H1 (cell line): Measurements from ENCODE around the gene EMC1. TPM values are rescaled to one million over a fixed set of nuclear protein-coding genes. Genes with fewer than 3 reads are reported as not detected.

Source experiments
- CTCF ChIA-PET: fragments of 300-600 bp; sonication (Branson Sonifier 250); formaldehyde crosslinking; loops from one replicate; lab custom pipeline; 2021; ENCODE audit not compliant: partially characterized antibody; lab: Charles Lee
- POLR2A ChIA-PET: fragments of 300-600 bp; sonication (Branson Sonifier 250); formaldehyde crosslinking; loops from one replicate; lab custom pipeline; 2021; ENCODE audit warnings: inconsistent platforms; ENCODE audit not compliant: partially characterized antibody; lab: Charles Lee
- DNase-seq, 2 experiments: peaks; one replicate each; pipeline versions ENCODE4 v3.0.0 to v3.0.0-alpha.2; 2010 to 2022; ENCODE audit warnings: low spot score in 2 of 2, low read depth in 1 of 2, mixed read lengths in 1 of 2
- FAIRE-seq: peaks from 2 replicates; lab custom pipeline; 2011; peaks lifted over from hg19 to GRCh38; lab: Jason Lieb, UNC
- H2AFZ ChIP-seq: 2 replicates; pipeline ENCODE4 v1.8.1; 2012; ENCODE audit warnings: low read length, inconsistent platforms
- H2AK5ac ChIP-seq: 2 replicates; pipeline ENCODE4 v1.6.1; 2013; ENCODE audit warnings: low read depth, low read length
- H2BK120ac ChIP-seq: replicated peaks from 2 replicates; pipeline ENCODE3; 2013; ENCODE audit warnings: low read depth, low read length, inconsistent platforms
- H2BK12ac ChIP-seq: 2 replicates; pipeline ENCODE4 v1.6.1; 2013; ENCODE audit warnings: low read depth, low read length
- H2BK15ac ChIP-seq: 2 replicates; pipeline ENCODE4 v1.6.1; 2013; ENCODE audit warnings: low read length
- H2BK20ac ChIP-seq: 2 replicates; pipeline ENCODE4 v1.6.1; 2013; ENCODE audit warnings: low read length
- H2BK5ac ChIP-seq: 2 replicates; pipeline ENCODE4 v1.6.1; 2013; ENCODE audit warnings: low read depth, low read length
- H3K14ac ChIP-seq: 2 replicates; pipeline ENCODE4 v1.6.1; 2013; ENCODE audit warnings: inconsistent platforms; ENCODE audit not compliant: insufficient read length
- H3K18ac ChIP-seq: 2 replicates; pipeline ENCODE4 v1.6.1; 2013; ENCODE audit warnings: low read length; ENCODE audit errors: extremely low read depth
- H3K23ac ChIP-seq: 2 replicates; pipeline ENCODE4 v1.6.1; 2013; ENCODE audit warnings: inconsistent platforms; ENCODE audit not compliant: insufficient read length
- H3K23me2 ChIP-seq: 2 replicates; pipeline ENCODE4 v1.6.1; 2013; ENCODE audit warnings: low read depth, low read length
- H3K27ac ChIP-seq: 2 replicates; pipeline ENCODE4 v1.6.1; 2011; ENCODE audit warnings: low read depth, low read length, inconsistent platforms
- H3K27me3 ChIP-seq, 4 experiments: replicated peaks in 1 of 4; 1 replicate in 1 of 4; 2 replicates in 3 of 4; pipeline versions ENCODE4 v1.6.1 to v1.8.1; 2011 to 2013; ENCODE audit warnings: low read length in 3 of 4, mild to moderate bottlenecking in 3 of 4, inconsistent platforms in 2 of 4, mixed read lengths in 2 of 4, moderate library complexity in 1 of 4; ENCODE audit not compliant: control insufficient read depth in 3 of 4, insufficient read depth in 3 of 4; ENCODE audit errors: extremely low read depth in 1 of 4
- H3K36me3 ChIP-seq, 4 experiments: 2 replicates each; pipeline versions ENCODE4 v1.6.1 to v1.8.1; 2011 to 2013; ENCODE audit warnings: mild to moderate bottlenecking in 4 of 4, low read length in 3 of 4, moderate library complexity in 2 of 4, control low read depth in 1 of 4, inconsistent platforms in 1 of 4; ENCODE audit not compliant: insufficient read depth in 4 of 4, control insufficient read depth in 2 of 4
- H3K4ac ChIP-seq: replicated peaks from 2 replicates; pipeline ENCODE3; 2013; ENCODE audit warnings: low read length, low read depth, mixed read lengths, inconsistent platforms; ENCODE audit not compliant: insufficient read length
- H3K4me1 ChIP-seq, 4 experiments: replicated peaks in 1 of 4; 1 replicate in 1 of 4; 2 replicates in 3 of 4; pipeline versions ENCODE4 v1.6.1 to v1.8.1; 2011 to 2013; ENCODE audit warnings: low read length in 3 of 4, inconsistent platforms in 2 of 4, mixed read lengths in 1 of 4; ENCODE audit not compliant: insufficient read depth in 4 of 4, control insufficient read depth in 3 of 4
- H3K4me2 ChIP-seq, 2 experiments: 2 replicates each; pipeline versions ENCODE4 v1.6.1 to v1.8.1; 2011 to 2013; ENCODE audit warnings: low read depth in 2 of 2, low read length in 2 of 2, control low read depth in 1 of 2, inconsistent platforms in 1 of 2, mild to moderate bottlenecking in 1 of 2; ENCODE audit not compliant: insufficient read depth in 1 of 2
- H3K4me3 ChIP-seq, 4 experiments: fragments of 200-600, 300-600 bp in 1 of 4; sonication (generic), shearing (Covaris generic), sonication (Bioruptor Twin) in 1 of 4; 2 replicates each; pipeline versions ENCODE4 v1.5.1 to v1.8.1; 2011 to 2016; ENCODE audit warnings: low read length in 4 of 4, low read depth in 3 of 4, control low read depth in 2 of 4, inconsistent platforms in 2 of 4, mild to moderate bottlenecking in 2 of 4, mixed read lengths in 1 of 4, moderate library complexity in 1 of 4; ENCODE audit not compliant: insufficient read depth in 2 of 4; ENCODE audit errors: extremely low read depth in 1 of 4
- H3K56ac ChIP-seq: replicated peaks from 2 replicates; pipeline ENCODE3; 2013; ENCODE audit warnings: low read depth, mild to moderate bottlenecking, mixed read lengths, low read length, inconsistent platforms; ENCODE audit not compliant: insufficient read length
- H3K79me1 ChIP-seq: 2 replicates; pipeline ENCODE4 v1.6.1; 2013; ENCODE audit warnings: low read depth, low read length, control low read depth
- H3K79me2 ChIP-seq, 2 experiments: 2 replicates each; pipeline versions ENCODE4 v1.6.1 to v1.8.1; 2012 to 2013; ENCODE audit warnings: low read length in 2 of 2, mild to moderate bottlenecking in 2 of 2, inconsistent platforms in 1 of 2; ENCODE audit not compliant: insufficient read depth in 2 of 2, control insufficient read depth in 1 of 2
- H3K9ac ChIP-seq, 4 experiments: replicated peaks in 1 of 4; 1 replicate in 1 of 4; 2 replicates in 3 of 4; pipeline versions ENCODE4 v1.6.1 to v1.8.1; 2011 to 2013; ENCODE audit warnings: low read depth in 3 of 4, low read length in 3 of 4, control low read depth in 2 of 4, mild to moderate bottlenecking in 2 of 4, moderate library complexity in 2 of 4, inconsistent platforms in 1 of 4; ENCODE audit errors: extremely low read depth in 1 of 4
- H3K9me3 ChIP-seq, 2 experiments: 2 replicates each; pipeline versions ENCODE4 v1.6.1 to v1.8.1; 2012 to 2013; ENCODE audit warnings: mild to moderate bottlenecking in 2 of 2, moderate library complexity in 2 of 2, control low read depth in 1 of 2, inconsistent platforms in 1 of 2, low read depth in 1 of 2, low read length in 1 of 2, mixed read lengths in 1 of 2; ENCODE audit not compliant: insufficient read depth in 2 of 2
- H4K20me1 ChIP-seq, 2 experiments: replicated peaks in 1 of 2; 2 replicates each; pipeline versions ENCODE3 to v1.8.1; 2011 to 2013; ENCODE audit warnings: inconsistent platforms in 2 of 2, low read length in 2 of 2, mild to moderate bottlenecking in 1 of 2; ENCODE audit not compliant: insufficient read depth in 2 of 2, control insufficient read depth in 1 of 2
- H4K5ac ChIP-seq: 2 replicates; pipeline ENCODE4 v1.6.1; 2013; ENCODE audit warnings: low read length, low read depth, mixed read lengths, inconsistent platforms; ENCODE audit not compliant: insufficient read length
- H4K8ac ChIP-seq: 2 replicates; pipeline ENCODE4 v1.8.0; 2013; ENCODE audit warnings: mild to moderate bottlenecking, moderate library complexity, low read length, inconsistent platforms; ENCODE audit not compliant: insufficient read depth; ENCODE audit errors: extremely low read depth
- H4K91ac ChIP-seq: replicated peaks from 2 replicates; pipeline ENCODE3; 2013; ENCODE audit warnings: low read length, mixed read lengths, inconsistent platforms; ENCODE audit not compliant: insufficient read length
- EZH2 ChIP-seq: fragments of 200-600 bp; sonication (generic); IDR thresholded peaks from 2 replicates; pipeline ENCODE4 v1.7.1; 2012; ENCODE audit warnings: low read depth, mild to moderate bottlenecking, moderate library complexity, low read length, inconsistent platforms; ENCODE audit not compliant: severe bottlenecking
- NRF1 ChIP-seq: IDR thresholded peaks from 2 replicates; pipeline ENCODE4 v1.6.1; 2011; ENCODE audit warnings: mild to moderate bottlenecking, low read depth, low read length, improper control_type of control experiment
- WGBS, 2 experiments: shearing (Covaris generic) in 1 of 2; methylation state at CpG; one replicate each; pipeline versions ENCODE4 v1.1.6 to v1.1.7; 2013 to 2015; ENCODE audit warnings: low lambda C conversion rate in 2 of 2, mixed read lengths in 2 of 2, inconsistent platforms in 1 of 2, low coverage in 1 of 2, missing lambda C conversion rate in 1 of 2; ENCODE audit not compliant: insufficient replicate concordance in 2 of 2, insufficient coverage in 1 of 2, insufficient read length in 1 of 2; ENCODE audit errors: extremely low coverage in 1 of 2, missing lambda C conversion rate in 1 of 2; 5-methylcytosine and 5-hydroxymethylcytosine counted together
- polyA plus RNA-seq, 7 experiments: library from polyadenylated mRNA; depleted of rRNA in 3 of 7; stranded (reverse) in 5 of 7; unstranded in 2 of 7; fragments of >200 nt in 5 of 7; fragments of 200-250 nt in 2 of 7; gene quantifications; 1 replicate in 5 of 7; 2 replicates in 1 of 7; 4 replicates in 1 of 7; pipeline versions ENCODE4 v1.2.1 to v1.2.3, GENCODE V29; 2011 to 2013; ENCODE audit warnings: missing spikeins in 2 of 7, mixed read lengths in 2 of 7
- total RNA-seq: library from RNA; stranded (reverse); fragmentation: NEBNext Ultra II Directional; extraction: Animal tissue kit (Norgen Biotek cat#: 25700); gene quantifications from 2 replicates; pipeline ENCODE4 v1.2.1, GENCODE V29; 2021

The EMC1 gene
- total and polyA plus RNA-seq, 2 of the 8 experiments (the other 6 are each of a cell fraction or from before 2014, with no cell fraction given): 51.0 to 53.5 TPM

GRCh38 chr1:19199969-19200604, 51.2 kb downstream of the EMC1 start:
- FAIRE-seq (no peak), DNase-seq (no peak)
- Histone ChIP-seq H4K8ac (no peak overlapping the region), H3K4me1 (no peaks in the 10 kb centered on the region), H3K14ac (no peak overlapping the region), H2AFZ (no peak overlapping the region), H3K27ac (no peak overlapping the region), H3K18ac (no peak overlapping the region), H3K27me3 (no peaks in the 10 kb centered on the region), H3K4ac (no peak overlapping the region), H3K56ac (no peak overlapping the region), H2BK20ac (no peak overlapping the region), H3K23ac (no peak overlapping the region), H3K79me2 (peaks cover 23 to 60% of the 10 kb centered on the region in 2 experiments), H4K5ac (no peak overlapping the region), H3K23me2 (no peaks in the 10 kb centered on the region), H3K9me3 (no peaks in the 10 kb centered on the region), H3K4me3 (no peak overlapping the region), H3K36me3 (peaks cover 33 to 56% (median 44%) of the 10 kb centered on the region in 4 experiments), H3K9ac (no peak overlapping the region), H2AK5ac (no peak overlapping the region), H2BK12ac (no peak overlapping the region), H4K91ac (no peak overlapping the region), H2BK15ac (no peak overlapping the region), H4K20me1 (peaks cover 9 to 10% of the 10 kb centered on the region in 2 experiments), H2BK120ac (no peak overlapping the region), H3K79me1 (no peaks in the 10 kb centered on the region; the same call in 1 of the 2 replicates), H2BK5ac (no peak overlapping the region), H3K4me2 (no peak overlapping the region)
- ChIA-PET POLR2A (interaction anchor here (1.1 to 2.1 kb wide), 4 partner anchors 9 to 52 kb away, joined by 4 to 6 read pairs (median 4); partner anchors contain the start of genes EMC1 and MRTO4), CTCF (interaction anchor here (0.6 to 1.3 kb wide), 6 partner anchors 31 to 293 kb away, joined by 3 to 4 read pairs (median 3); no protein-coding TSS in a partner anchor)
- WGBS, 2 experiments: 98% methylated on average over 4 of the region's 4 CpGs; no CpG with 5 or more reads in 1 of the 2 experiments
- TF ChIP-seq EZH2 (no peak), NRF1 (no peak)
